ENCODE results near the gene XYLT1.

The XYLT1 gene

DNA sequence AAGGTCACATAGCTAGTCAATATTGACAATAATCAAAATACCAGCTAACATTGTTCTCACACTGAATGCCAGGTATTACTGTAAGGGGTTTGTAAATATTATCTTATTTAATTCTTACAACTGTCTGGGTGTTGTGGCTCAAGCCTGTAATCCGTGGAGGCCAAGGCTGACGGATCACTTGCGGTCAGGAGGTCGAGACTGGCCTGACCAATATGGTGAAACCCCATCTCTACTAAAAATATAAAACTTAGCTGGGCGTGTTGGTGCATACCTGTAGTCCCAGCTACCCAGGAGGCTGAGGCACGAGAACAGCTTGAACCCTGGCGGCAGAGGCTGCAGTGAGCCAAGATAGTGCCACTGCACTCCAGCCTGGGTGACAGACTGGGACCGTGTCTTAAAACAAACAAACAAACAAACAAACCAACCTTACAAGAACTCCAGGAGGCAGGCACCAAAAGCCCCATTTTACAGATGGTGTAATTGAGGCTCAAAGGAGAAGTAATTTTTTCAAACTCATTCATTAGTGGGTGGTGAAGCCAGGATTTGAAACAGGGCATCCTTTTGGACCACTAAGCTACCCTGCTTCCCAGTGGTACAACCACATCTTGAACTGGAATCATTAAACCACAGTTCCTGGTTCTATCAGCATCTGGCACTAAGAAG is 104.3 kb downstream of the XYLT1 start:
- Mint-ChIP-seq H3K4me1 (peaks cover 68% of the 10 kb centered on the region), H3K36me3 (ENCODE audit: low read depth) (no peaks in the 10 kb centered on the region), H3K4me3 (no peak overlapping the region), H3K27ac (no peak overlapping the region), H3K27me3 (ENCODE audit: low read depth) (peaks cover 6% of the 10 kb centered on the region), H3K9me3 (no peaks in the 10 kb centered on the region)
- TF ChIP-seq, protein P1, sequence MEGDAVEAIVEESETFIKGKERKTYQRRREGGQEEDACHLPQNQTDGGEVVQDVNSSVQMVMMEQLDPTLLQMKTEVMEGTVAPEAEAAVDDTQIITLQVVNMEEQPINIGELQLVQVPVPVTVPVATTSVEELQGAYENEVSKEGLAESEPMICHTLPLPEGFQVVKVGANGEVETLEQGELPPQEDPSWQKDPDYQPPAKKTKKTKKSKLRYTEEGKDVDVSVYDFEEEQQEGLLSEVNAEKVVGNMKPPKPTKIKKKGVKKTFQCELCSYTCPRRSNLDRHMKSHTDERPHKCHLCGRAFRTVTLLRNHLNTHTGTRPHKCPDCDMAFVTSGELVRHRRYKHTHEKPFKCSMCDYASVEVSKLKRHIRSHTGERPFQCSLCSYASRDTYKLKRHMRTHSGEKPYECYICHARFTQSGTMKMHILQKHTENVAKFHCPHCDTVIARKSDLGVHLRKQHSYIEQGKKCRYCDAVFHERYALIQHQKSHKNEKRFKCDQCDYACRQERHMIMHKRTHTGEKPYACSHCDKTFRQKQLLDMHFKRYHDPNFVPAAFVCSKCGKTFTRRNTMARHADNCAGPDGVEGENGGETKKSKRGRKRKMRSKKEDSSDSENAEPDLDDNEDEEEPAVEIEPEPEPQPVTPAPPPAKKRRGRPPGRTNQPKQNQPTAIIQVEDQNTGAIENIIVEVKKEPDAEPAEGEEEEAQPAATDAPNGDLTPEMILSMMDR (IDR thresholded peaks at IDR 0.05; ENCODE audit: unreplicated experiment in 3 of 3), result no peak

DNA sequence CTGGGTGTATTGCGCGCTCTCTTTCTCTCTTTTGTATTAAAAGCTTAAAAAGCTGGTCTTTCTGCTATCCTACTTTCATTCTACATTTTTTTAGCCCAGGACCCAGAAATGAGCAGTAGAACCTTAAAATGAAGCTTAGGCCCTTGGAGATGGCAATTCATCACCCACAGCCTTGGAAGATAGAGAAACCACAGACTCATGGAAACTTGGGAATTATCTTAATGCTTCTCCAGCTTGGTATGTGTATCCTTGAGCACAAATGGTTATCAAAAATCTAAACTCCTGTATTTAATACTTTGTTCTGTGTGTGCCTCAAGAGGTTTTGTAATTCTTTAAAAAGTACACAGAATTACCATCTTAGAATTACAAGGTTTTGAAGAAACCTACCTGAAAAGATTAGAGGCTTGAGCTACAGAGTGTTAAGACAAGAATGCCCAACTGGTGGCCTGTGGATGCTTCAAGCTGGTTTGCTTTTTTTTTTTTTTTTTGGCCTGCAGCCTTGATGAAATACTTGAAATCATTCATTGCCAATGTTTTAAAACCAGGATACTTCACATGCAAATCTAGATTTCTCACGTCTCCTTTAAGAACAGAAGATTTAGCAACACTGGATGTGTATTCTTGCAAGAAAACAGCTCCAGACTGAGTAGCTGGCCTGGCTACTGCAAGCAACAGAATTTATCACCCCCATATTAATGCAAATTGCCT is 105.0 kb downstream of the XYLT1 start:
- Mint-ChIP-seq H3K36me3 (ENCODE audit: low read depth) (no peaks in the 10 kb centered on the region), H3K4me1 (peaks cover 61% of the 10 kb centered on the region), H3K27ac (peak overlapping the region in 1 of 3 experiments; percentile 53), H3K27me3 (ENCODE audit: low read depth) (peaks cover 6% of the 10 kb centered on the region), H3K4me3 (no peak overlapping the region), H3K9me3 (no peaks in the 10 kb centered on the region)
- TF ChIP-seq, protein P1 (IDR thresholded peaks at IDR 0.05; ENCODE audit: unreplicated experiment in 3 of 3), result no peak

GRCh38 chr16:17365211-17365541 is 105.6 kb downstream of the XYLT1 start:
- peaks cover 6% of the 10 kb centered on the region for H3K27me3 Mint-ChIP-seq (ENCODE audit: low read depth)
- peak overlapping the region in 1 of 3 experiments; percentile 53 for H3K27ac Mint-ChIP-seq
- TF ChIP-seq, protein P1 (IDR thresholded peaks at IDR 0.05; ENCODE audit: unreplicated experiment in 3 of 3), result no peak
- H3K4me3 Mint-ChIP-seq, result no peak overlapping the region
- H3K4me1 Mint-ChIP-seq, result peaks cover 61% of the 10 kb centered on the region
- no peaks in the 10 kb centered on the region for H3K9me3 Mint-ChIP-seq
- no peaks in the 10 kb centered on the region for H3K36me3 Mint-ChIP-seq (ENCODE audit: low read depth)

DNA sequence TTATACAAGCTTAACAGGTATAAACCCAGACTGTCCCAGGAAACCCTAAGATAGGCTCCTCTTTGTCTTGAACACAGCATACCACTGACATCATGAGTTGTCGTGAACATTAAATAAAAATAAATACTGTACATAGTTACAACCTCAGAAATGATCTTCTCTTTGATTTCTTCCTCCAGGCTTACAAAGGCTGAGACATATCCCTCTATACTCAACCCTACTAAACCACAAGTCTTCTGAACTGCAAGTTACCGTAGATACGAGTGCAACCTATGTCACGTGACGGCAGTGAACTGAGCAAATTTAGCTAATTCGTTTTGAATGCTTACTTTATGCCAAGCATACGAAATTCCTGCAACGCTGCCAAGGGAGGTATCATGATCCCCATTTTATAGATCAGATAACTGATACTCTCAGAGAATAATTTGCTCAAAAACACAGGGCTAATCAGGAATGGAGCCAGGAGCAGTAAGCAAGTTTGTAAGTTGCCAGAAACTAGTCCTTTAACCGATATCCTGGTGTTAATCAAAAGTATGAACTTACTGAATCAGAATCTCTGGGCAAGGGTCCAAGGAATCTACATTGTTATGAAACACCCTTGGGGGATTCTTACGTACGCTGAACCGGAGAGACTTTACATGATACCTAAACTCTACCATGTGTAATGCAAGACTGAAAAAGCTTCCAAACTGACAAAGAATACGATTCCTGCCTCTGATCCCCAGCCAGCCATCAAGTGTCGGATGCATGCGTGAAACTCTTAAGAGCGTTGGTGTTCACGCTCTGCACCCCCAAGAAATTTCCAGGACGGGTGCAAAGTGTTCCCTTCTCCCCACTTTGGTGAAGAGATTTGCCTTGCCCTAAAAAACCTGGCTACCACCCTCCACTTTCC is 106.2 kb downstream of the XYLT1 start:
- Mint-ChIP-seq H3K4me1 (peaks cover 61% of the 10 kb centered on the region), H3K9me3 (no peaks in the 10 kb centered on the region), H3K27ac (peak overlapping the region; percentile 6 to 53 (median 33)), H3K36me3 (ENCODE audit: low read depth) (no peaks in the 10 kb centered on the region), H3K27me3 (ENCODE audit: low read depth) (peaks cover 4% of the 10 kb centered on the region), H3K4me3 (no peak overlapping the region)
- TF ChIP-seq, protein P1 (IDR thresholded peaks at IDR 0.05; ENCODE audit: unreplicated experiment in 3 of 3), result no peak

DNA sequence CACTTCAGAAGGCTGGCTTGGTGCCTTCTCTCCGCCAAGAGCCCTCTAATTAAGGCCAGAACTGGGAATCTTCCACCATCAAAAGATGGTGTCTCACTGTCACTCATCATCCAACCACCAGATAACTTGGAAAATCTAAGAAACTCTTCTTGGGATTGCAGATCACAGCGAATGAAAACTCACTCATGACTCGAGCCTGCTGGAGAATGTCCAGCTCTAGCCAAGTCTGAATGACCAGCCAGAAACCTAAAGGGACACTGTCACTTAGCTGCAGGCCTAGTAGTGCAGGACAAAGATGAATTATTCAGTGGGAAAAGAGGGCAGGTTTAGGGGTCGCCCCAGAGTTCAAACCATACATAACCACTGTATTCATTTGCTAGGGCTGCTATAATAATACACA is 107.8 kb downstream of the XYLT1 start:
- H3K27me3 Mint-ChIP-seq (ENCODE audit: low read depth), result no peaks in the 10 kb centered on the region
- peaks cover 68% of the 10 kb centered on the region for H3K4me1 Mint-ChIP-seq
- H3K36me3 Mint-ChIP-seq (ENCODE audit: low read depth), result no peaks in the 10 kb centered on the region
- peak overlapping the region in 2 of 3 experiments; percentile 21 to 50 for H3K27ac Mint-ChIP-seq
- H3K4me3 Mint-ChIP-seq, result no peak overlapping the region
- H3K9me3 Mint-ChIP-seq, result no peaks in the 10 kb centered on the region
- TF ChIP-seq, protein P1 (IDR thresholded peaks at IDR 0.05; ENCODE audit: unreplicated experiment in 3 of 3), result no peak

Data from nephron (organoid).